NCI-H460 (cell line): ENCODE results near the gene PNPLA1. TPM values are rescaled to one million over a fixed set of nuclear protein-coding genes. Genes with fewer than 3 reads are reported as not detected.

Source experiments
- DNase-seq: peaks from one replicate; pipeline ENCODE4 v3.0.0-alpha.2; 2016; ENCODE audit warnings: low read depth; ENCODE audit errors: extremely low read depth
- total RNA-seq: library from RNA; depleted of rRNA; stranded (reverse); fragments of >200 nt; shearing (Covaris generic); gene quantifications from 2 replicates; pipeline ENCODE4 v1.2.3, GENCODE V29; 2014; rRNA removed

The PNPLA1 gene
- total RNA-seq, 1 experiment from 2014 or later: not detected

- DNase-seq: no peak
Observed at GRCh38 chr6:36352477-36353157, 82.8 kb downstream of the PNPLA1 start.

GRCh38 chr6:36353411-36353915, 83.6 kb downstream of the PNPLA1 start:
- DNase-seq: no peak

- DNase-seq: no peak
Observed at GRCh38 chr6:36355819-36356218, 86.0 kb downstream of the PNPLA1 start.

- DNase-seq: no peak
Observed at GRCh38 chr6:36357872-36358225, 88.0 kb downstream of the PNPLA1 start.

Other genes starting within 250 kb of the PNPLA1 start
- gene SLC26A8, start 245.4 kb upstream of the PNPLA1 start, total RNA-seq: not detected in 2 replicates
- 26.5 and 28.4 TPM in 2 replicates for gene MAPK14, start 242.3 kb upstream of the PNPLA1 start, total RNA-seq
- gene MAPK13, start 139.5 kb upstream of the PNPLA1 start, total RNA-seq: 0.55 and 0.89 TPM in 2 replicates
- gene BRPF3, start 73.3 kb upstream of the PNPLA1 start, total RNA-seq: 5.0 and 5.9 TPM in 2 replicates
- gene BNIP5, start 66.8 kb downstream of the PNPLA1 start, total RNA-seq: not detected in 2 replicates
- 0.52 and 0.63 TPM in 2 replicates for gene ETV7, start 117.6 kb downstream of the PNPLA1 start, total RNA-seq
- gene PXT1, start 172.8 kb downstream of the PNPLA1 start, total RNA-seq: not detected in 2 replicates
- gene KCTD20, start 172.9 kb downstream of the PNPLA1 start, total RNA-seq: 67.0 and 68.7 TPM in 2 replicates